ENCODE results near the gene COL4A2. TPM values are rescaled to one million over a fixed set of nuclear protein-coding genes. Genes with fewer than 3 reads are reported as not detected.

COL4A2 gene
- total RNA-seq, 1 donor from 2014 or later: 159 TPM

- Mint-ChIP-seq H3K4me3 (no peak overlapping the region), H3K27ac (ENCODE audit: unreplicated experiment) (peak overlapping the region; percentile 13), H3K27me3 (ENCODE audit: low read depth) (no peaks in the 10 kb centered on the region), H3K9me3 (no peaks in the 10 kb centered on the region), H3K4me1 (peaks cover 46% of the 10 kb centered on the region), H3K36me3 (ENCODE audit: low read depth) (no peaks in the 10 kb centered on the region)
- TF ChIP-seq CTCF (conservative IDR thresholded peaks at IDR 0.05): no peak
- DNase-seq (ENCODE audit: low read depth, low spot score): no peak
Measured at GRCh38 chr13:110261166-110262081, 45.7 kb upstream of the COL4A2 start.

GRCh38 chr13:110262082-110262436 is 45.0 kb upstream of the COL4A2 start:
- Mint-ChIP-seq H3K36me3 (ENCODE audit: low read depth) (no peaks in the 10 kb centered on the region), H3K4me3 (no peak overlapping the region), H3K4me1 (peaks cover 52% of the 10 kb centered on the region), H3K9me3 (no peaks in the 10 kb centered on the region), H3K27ac (ENCODE audit: unreplicated experiment) (no peak overlapping the region), H3K27me3 (ENCODE audit: low read depth) (no peaks in the 10 kb centered on the region)
- no peak for TF ChIP-seq CTCF (conservative IDR thresholded peaks at IDR 0.05)
- no peak for DNase-seq (ENCODE audit: low read depth, low spot score)

GRCh38 chr13:110262508-110263291 is 44.4 kb upstream of the COL4A2 start:
- Mint-ChIP-seq H3K4me1 (peaks cover 57% of the 10 kb centered on the region), H3K36me3 (ENCODE audit: low read depth) (no peaks in the 10 kb centered on the region), H3K27ac (ENCODE audit: unreplicated experiment) (no peak overlapping the region), H3K4me3 (no peak overlapping the region), H3K27me3 (ENCODE audit: low read depth) (no peaks in the 10 kb centered on the region), H3K9me3 (no peaks in the 10 kb centered on the region)
- TF ChIP-seq CTCF (conservative IDR thresholded peaks at IDR 0.05): no peak
- DNase-seq (ENCODE audit: low read depth, low spot score): no peak

GRCh38 chr13:110263404-110263803 is 43.7 kb upstream of the COL4A2 start:
- no peak for TF ChIP-seq CTCF (conservative IDR thresholded peaks at IDR 0.05)
- H3K4me3 Mint-ChIP-seq: no peak overlapping the region
- H3K4me1 Mint-ChIP-seq: peaks cover 57% of the 10 kb centered on the region
- no peaks in the 10 kb centered on the region for H3K27me3 Mint-ChIP-seq (ENCODE audit: low read depth)
- H3K36me3 Mint-ChIP-seq (ENCODE audit: low read depth): no peaks in the 10 kb centered on the region
- H3K27ac Mint-ChIP-seq (ENCODE audit: unreplicated experiment): no peak overlapping the region
- no peak for DNase-seq (ENCODE audit: low read depth, low spot score)
- no peaks in the 10 kb centered on the region for H3K9me3 Mint-ChIP-seq

- Mint-ChIP-seq H3K27ac (ENCODE audit: unreplicated experiment) (no peak overlapping the region), H3K27me3 (ENCODE audit: low read depth) (no peaks in the 10 kb centered on the region), H3K4me3 (no peak overlapping the region), H3K36me3 (ENCODE audit: low read depth) (no peaks in the 10 kb centered on the region), H3K9me3 (no peaks in the 10 kb centered on the region), H3K4me1 (peaks cover 57% of the 10 kb centered on the region)
- no peak for TF ChIP-seq CTCF (conservative IDR thresholded peaks at IDR 0.05)
- no peak for DNase-seq (ENCODE audit: low read depth, low spot score)
Measured at GRCh38 chr13:110263888-110264287, 43.2 kb upstream of the COL4A2 start.

Data from neural crest cell (in vitro differentiated cells).